ENCODE measurements around the gene PKD2.
"Not testable (repeated sequence)": the region's sequence is repeated elsewhere in the genome, so short reads cannot be mapped to it uniquely, and the experiment has no call there.

Gene PKD2

GRCh38 chr4:87989765-87990164, 17.7 kb upstream of the PKD2 start:
- no peak for DNase-seq

DNA sequence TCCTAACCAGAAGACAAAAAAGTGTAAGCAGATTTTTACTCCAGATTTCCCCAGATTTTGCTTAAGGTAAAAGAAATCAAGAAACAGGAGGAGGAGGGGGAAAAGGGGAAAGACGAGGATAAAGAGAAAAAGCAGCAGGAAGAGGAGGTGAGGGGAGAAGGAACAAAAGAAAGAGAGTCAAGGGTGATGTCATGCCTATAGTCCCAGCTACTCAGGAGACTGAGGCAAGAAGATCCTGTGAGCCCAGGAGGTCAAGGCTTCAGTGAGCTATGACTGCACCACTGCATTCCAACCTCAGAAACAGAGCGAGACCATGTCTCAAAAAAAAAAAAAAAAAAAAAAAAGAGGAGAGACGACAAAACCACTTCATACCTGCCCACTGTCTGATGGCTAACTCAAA, 12.0 kb upstream of the PKD2 start:
- no peak for DNase-seq

- not testable (repeated sequence) for DNase-seq
Measured at GRCh38 chr4:87999191-87999691, 8.2 kb upstream of the PKD2 start.

- no peak for DNase-seq
Measured at GRCh38 chr4:88001871-88002270, 5.6 kb upstream of the PKD2 start.

GRCh38 chr4:88002786-88003185, 4.6 kb upstream of the PKD2 start:
- no peak for DNase-seq

GRCh38 chr4:88003261-88003660, 4.2 kb upstream of the PKD2 start:
- DNase-seq: no peak

GRCh38 chr4:88005076-88005475, 2.4 kb upstream of the PKD2 start:
- DNase-seq: no peak

GRCh38 chr4:88005946-88006345, 1.5 kb upstream of the PKD2 start:
- no peak for DNase-seq

- DNase-seq: no peak
Measured at GRCh38 chr4:88006956-88007303, 505 bp upstream of the PKD2 start.

GRCh38 chr4:88008122-88008742, 797 bp downstream of the PKD2 start:
- no peak for DNase-seq

DNA sequence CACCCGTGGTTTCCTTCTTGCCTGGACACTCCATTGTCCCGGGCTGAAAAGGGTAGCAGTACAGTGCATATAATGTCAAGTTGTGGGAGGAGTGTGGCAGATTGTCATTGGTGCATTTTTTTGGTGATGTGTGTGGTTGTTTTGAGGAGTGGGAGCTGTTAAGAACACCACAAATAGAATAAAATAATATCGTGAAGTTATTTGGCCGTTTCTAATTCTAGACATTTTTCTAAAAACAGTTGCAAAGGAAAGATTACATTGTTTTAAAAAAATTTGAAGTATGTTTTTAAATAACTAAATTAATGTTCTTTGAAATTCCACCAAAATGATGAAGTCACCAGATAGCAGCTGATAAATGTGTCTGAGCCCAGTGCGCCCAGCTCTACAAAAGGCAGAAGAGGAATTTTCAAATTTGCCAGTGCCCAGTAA, 1.3 kb downstream of the PKD2 start:
- DNase-seq: no peak

GRCh38 chr4:88009871-88010270, 2.4 kb downstream of the PKD2 start:
- no peak for DNase-seq

- no peak for DNase-seq
Measured at GRCh38 chr4:88010966-88011365, 3.5 kb downstream of the PKD2 start.

GRCh38 chr4:88012647-88013046, 5.2 kb downstream of the PKD2 start:
- DNase-seq: no peak

DNA sequence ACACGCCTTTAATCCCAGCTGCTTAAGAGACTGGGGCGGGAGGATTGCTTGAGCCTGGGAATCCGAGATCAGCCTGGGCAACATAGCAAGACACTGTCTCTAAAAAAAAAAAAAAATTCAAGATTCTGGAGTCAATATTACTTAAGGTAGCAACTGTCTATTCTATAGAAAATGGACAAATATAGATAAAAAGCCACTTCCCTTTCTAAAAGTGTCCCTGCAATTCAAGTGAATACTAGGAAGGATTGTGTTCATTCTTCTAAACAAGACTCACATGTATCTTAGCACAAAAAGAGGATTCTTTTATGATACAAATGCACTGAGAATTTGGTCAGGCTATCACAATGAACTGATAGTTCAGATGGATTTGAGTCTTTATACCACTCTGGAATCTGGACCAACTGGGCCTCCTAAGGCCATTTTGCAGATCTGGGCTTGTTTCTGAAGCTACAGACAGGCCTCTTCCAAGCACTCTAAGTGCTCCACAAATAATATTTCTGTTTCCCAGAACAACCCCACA, 7.0 kb downstream of the PKD2 start:
- DNase-seq: no peak

GRCh38 chr4:88015659-88016295, 8.3 kb downstream of the PKD2 start:
- DNase-seq: no peak

DNA sequence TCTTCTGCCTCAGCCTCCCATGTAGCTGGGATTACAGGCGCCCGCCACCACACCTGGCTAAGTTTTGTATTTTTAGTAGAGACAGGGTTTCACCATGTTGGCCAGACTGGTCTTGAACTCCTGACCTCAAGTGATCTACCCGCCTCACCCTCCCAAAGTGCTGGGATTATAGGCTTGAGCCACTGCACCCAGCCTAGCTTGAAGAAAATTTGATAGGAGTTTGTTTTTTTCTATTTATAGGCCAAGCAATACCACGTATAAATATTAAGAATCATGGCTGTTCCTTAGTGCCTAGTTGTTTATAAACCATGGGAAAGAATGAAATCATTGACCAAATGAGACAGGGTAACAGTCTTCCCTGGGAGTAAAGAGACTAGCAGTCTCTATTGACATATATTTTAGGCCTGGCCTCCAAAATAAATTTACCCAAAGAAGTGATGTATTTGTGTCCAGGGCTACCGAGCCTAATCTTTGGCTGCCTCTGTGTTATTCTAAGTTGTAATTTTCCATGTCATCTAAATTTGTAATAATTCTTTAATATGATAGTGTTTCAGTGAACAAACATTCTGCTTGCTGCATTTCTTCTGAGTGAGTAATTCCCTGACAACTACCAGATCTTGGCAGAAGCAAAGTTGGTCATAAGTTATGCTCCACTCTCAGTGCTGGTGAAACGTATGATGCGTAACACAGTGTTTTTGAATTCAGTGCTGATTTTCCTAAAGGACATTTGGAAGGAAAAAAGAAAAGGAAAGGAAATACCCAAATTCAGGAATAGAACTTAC, 10.3 kb downstream of the PKD2 start:
- DNase-seq: no peak

DNA sequence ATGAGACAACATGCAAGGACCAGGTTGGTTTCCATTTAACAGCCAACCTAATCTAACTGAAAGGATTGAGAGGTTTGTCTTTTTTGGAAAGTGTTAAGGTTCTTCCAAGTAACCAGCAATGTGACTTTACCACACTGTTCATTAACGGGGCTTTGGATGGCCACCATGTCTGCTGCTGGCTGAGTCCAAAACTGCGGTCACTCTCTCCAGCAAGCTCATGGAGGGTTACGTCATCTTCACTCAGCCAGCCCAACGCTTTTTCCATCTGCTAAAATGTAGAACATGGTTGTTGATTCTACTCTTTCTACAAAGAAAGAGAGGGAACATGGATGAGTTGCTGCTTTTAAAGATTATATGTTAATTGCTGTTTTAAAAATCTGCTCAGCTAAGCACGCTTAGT, 11.0 kb downstream of the PKD2 start:
- DNase-seq: no peak

DNA sequence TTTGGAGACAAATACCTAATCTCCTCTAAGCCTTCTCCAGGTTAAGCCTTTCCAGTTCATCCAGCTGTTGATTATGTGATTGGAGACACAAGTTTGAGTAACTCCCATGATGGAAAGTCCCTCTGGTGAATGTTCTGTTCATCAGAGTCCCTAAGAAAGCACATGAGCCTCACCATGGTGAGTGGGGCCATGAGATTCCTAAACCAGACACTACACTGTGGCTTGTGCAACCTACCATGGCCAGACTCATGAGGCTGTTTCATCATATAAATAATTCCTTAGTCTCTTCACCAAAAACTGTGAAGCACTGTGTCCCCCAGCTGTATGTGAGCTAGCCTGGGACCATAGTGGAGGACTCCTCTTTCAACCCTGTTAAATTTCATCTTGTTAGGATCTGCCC, 14.4 kb downstream of the PKD2 start:
- DNase-seq: no peak

GRCh38 chr4:88022289-88022688, 14.9 kb downstream of the PKD2 start:
- no peak for DNase-seq

DNA sequence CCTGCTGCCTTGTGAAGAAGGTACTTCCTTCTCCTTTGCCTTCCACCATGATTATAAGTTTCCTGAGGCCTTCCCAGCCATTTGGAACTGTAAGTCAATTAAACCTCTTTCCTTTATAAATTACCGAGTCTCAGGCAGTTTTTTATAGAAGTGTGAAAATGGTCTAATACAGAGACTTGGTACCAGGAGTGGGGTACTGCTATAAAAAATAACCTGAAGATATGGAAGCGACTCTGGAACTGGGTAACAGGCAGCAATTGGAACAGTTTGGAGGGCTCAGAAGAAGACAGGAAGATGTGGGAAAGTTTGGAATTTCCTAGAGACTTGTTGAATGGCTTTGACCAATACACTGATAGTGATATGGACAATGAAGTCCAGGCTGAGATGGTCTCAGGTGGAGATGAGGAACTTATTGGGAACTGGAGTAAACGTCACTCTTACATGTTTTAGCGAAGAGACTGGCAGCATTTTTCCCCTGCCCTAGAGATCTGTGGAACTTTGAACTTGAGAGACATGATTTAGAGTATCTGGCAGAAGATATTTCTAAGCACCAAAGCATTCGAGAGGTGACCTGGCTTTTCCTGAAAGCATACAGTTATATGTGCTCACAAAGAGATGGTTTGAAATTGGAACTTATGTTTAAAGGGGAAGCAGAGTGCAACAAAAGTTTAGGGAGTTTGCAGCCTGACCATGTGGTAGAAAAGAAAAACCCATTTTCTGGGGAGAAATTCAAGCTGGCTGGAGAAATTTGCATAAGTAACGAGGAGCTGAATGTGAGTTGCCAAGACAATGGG, 18.6 kb downstream of the PKD2 start:
- not testable (repeated sequence) for DNase-seq

DNA sequence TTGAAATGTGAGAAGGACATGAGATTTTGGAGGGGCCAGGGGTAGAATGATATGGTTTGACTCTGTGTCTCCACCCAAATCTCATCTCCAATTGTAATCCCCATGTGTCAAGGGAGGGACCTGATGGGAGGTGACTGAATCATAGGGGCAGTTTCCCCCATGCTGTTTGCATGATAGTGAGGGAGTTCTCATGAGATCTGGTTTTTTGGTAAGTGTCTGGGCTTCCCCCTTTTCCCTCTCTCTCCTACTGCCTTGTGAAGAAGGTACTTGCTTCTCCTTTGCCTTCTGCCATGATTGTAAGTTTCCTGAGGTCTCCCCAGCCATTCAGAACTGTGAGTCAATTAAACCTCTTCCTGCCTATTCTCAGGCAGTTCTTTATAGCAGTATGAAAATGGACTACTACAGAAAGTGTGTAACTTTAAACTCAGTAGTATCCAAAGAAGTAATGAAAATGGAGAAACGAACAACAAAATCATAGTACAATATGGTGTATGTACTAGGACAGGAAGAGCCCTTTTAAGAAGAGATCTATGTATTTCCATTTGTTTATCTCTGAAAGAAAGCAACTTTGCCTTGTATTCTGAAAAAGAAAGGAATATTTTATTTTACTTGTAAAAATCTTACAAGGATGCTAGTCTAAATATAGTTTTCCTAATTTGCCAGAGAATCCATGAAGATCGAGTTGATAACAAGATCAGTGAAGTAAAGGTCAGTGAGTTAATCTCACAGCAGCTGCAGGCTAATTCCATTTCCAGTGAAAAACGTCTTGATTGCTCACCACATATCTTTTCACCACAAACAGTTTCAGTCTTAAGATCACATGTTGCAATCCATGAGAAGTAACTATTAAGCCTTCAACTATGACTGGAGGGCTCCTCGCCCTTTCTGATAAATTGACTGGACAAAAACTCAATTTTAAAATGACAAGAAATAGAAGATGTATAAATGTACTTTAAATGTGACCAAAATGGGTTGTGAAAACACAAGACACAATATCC, 20.5 kb downstream of the PKD2 start:
- no peak for DNase-seq
